Measurements from ENCODE around the gene RUNX1.

GRCh38 chr21:35081861-35082260, 32.8 kb upstream of the RUNX1 start:
- TF ChIP-seq, protein P1, sequence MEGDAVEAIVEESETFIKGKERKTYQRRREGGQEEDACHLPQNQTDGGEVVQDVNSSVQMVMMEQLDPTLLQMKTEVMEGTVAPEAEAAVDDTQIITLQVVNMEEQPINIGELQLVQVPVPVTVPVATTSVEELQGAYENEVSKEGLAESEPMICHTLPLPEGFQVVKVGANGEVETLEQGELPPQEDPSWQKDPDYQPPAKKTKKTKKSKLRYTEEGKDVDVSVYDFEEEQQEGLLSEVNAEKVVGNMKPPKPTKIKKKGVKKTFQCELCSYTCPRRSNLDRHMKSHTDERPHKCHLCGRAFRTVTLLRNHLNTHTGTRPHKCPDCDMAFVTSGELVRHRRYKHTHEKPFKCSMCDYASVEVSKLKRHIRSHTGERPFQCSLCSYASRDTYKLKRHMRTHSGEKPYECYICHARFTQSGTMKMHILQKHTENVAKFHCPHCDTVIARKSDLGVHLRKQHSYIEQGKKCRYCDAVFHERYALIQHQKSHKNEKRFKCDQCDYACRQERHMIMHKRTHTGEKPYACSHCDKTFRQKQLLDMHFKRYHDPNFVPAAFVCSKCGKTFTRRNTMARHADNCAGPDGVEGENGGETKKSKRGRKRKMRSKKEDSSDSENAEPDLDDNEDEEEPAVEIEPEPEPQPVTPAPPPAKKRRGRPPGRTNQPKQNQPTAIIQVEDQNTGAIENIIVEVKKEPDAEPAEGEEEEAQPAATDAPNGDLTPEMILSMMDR (conservative IDR thresholded peaks at IDR 0.05): no peak
- no peak for TF ChIP-seq ZFX (IDR thresholded peaks at IDR 0.05)

Data from C4-2B (cell line).